A673 (cell line): Measurements from ENCODE around the gene HMCN2. TPM values are rescaled to one million over a fixed set of nuclear protein-coding genes. Genes with fewer than 3 reads are reported as not detected.

Experiments used
- BruUV-seq: library from RNA; stranded (reverse); fragments of 400-500 nt; replicated peaks from 2 replicates; lab custom pipeline; 2021; lab: Mats Ljungman, UMichigan
- CTCF ChIA-PET: fragments of 300-600 bp; sonication (Branson Sonifier 250); formaldehyde crosslinking; loops from one replicate; lab custom pipeline; 2022; ENCODE audit warnings: antibody characterized with exemption; lab: Charles Lee
- POLR2A ChIA-PET: fragments of 300-600 bp; sonication (Branson Sonifier 250); formaldehyde crosslinking; loops from one replicate; lab custom pipeline; 2022; ENCODE audit warnings: antibody characterized with exemption; ENCODE audit not compliant: low non-redundant PET; lab: Charles Lee
- DNase-seq: peaks from one replicate; pipeline ENCODE4 v3.0.0-alpha.2; 2015; ENCODE audit warnings: low spot score
- H3K27ac ChIP-seq: fragments of 200-600 bp; sonication (generic); 2 replicates; pipeline ENCODE4 v1.5.1; 2016; ENCODE audit warnings: mixed run types, low read depth, mild to moderate bottlenecking, mixed read lengths, antibody characterized with exemption, low read length; ENCODE audit not compliant: poor library complexity, severe bottlenecking
- H3K27me3 ChIP-seq: fragments of 200-600 bp; sonication (generic); replicated peaks from 2 replicates; pipeline ENCODE4 v1.6.1; 2017; ENCODE audit warnings: mixed run types, low read depth, mild to moderate bottlenecking, mixed read lengths, antibody characterized with exemption, low read length; ENCODE audit not compliant: insufficient read depth, poor library complexity
- H3K36me3 ChIP-seq: fragments of 200-600 bp; sonication (generic); 2 replicates; pipeline ENCODE4 v1.6.1; 2016; ENCODE audit warnings: mixed run types, mild to moderate bottlenecking, mixed read lengths, antibody characterized with exemption, low read length; ENCODE audit not compliant: insufficient read depth, poor library complexity, severe bottlenecking
- H3K4me1 ChIP-seq: fragments of 200-600 bp; sonication (generic); 2 replicates; pipeline ENCODE4 v1.6.1; 2017; ENCODE audit warnings: mixed run types, mild to moderate bottlenecking, mixed read lengths, antibody characterized with exemption, low read length; ENCODE audit not compliant: insufficient read depth, poor library complexity, severe bottlenecking
- H3K4me3 ChIP-seq: fragments of 200-600 bp; sonication (generic); 2 replicates; pipeline ENCODE4 v1.5.1; 2016; ENCODE audit warnings: low read depth, mixed run types, mild to moderate bottlenecking, mixed read lengths, low read length; ENCODE audit not compliant: poor library complexity, severe bottlenecking
- H3K9me3 ChIP-seq: fragments of 200-600 bp; sonication (generic); 2 replicates; pipeline ENCODE4 v1.6.1; 2016; ENCODE audit warnings: mixed run types, low read depth, mild to moderate bottlenecking, mixed read lengths, antibody characterized with exemption, low read length; ENCODE audit not compliant: poor library complexity, severe bottlenecking
- CTCF ChIP-seq: fragments of 300-800, 200-600 bp; sonication (generic); conservative IDR thresholded peaks from 2 replicates; pipeline ENCODE4 v1.5.1; 2017; ENCODE audit warnings: low read depth, mild to moderate bottlenecking, antibody characterized with exemption, low read length, moderate library complexity, mixed read lengths
- EZH2 ChIP-seq: fragments of 200-600 bp; sonication (generic); IDR thresholded peaks from 2 replicates; pipeline ENCODE4 v1.6.1; 2017; ENCODE audit warnings: borderline replicate concordance, low read depth, mild to moderate bottlenecking, mixed read lengths, antibody characterized with exemption, low read length; ENCODE audit not compliant: poor library complexity, severe bottlenecking
- intact Hi-C: fragments of 100-400 bp; cut with micrococcal nuclease; formaldehyde crosslinking; loops from one replicate; pipeline ENCODE4 v1.10.0; 2022; ENCODE audit not compliant: unreplicated experiment
- total RNA-seq: library from RNA; stranded (reverse); gene quantifications from 2 replicates; pipeline ENCODE4 v1.2.3, GENCODE V29; 2021

HMCN2 gene
- total RNA-seq, 1 experiment from 2014 or later = 0.28 TPM

- H3K4me3 ChIP-seq = no peak overlapping the region
- BruUV-seq = no TSS peak
- peak; percentile 27 for DNase-seq
- ChIA-PET CTCF (no interaction called here), POLR2A (no interaction called here)
- H3K27me3 ChIP-seq = peaks cover 46% of the 10 kb centered on the region
- H3K4me1 ChIP-seq = no peaks in the 10 kb centered on the region
- H3K36me3 ChIP-seq = no peaks in the 10 kb centered on the region
- intact Hi-C loops = no loop called here
- TF ChIP-seq EZH2 (no peak), CTCF (no peak)
- no peak overlapping the region for H3K27ac ChIP-seq
- no peaks in the 10 kb centered on the region for H3K9me3 ChIP-seq
These were observed 33.2 kb downstream of the HMCN2 start for GRCh38 chr9:130298662-130299279.

DNA sequence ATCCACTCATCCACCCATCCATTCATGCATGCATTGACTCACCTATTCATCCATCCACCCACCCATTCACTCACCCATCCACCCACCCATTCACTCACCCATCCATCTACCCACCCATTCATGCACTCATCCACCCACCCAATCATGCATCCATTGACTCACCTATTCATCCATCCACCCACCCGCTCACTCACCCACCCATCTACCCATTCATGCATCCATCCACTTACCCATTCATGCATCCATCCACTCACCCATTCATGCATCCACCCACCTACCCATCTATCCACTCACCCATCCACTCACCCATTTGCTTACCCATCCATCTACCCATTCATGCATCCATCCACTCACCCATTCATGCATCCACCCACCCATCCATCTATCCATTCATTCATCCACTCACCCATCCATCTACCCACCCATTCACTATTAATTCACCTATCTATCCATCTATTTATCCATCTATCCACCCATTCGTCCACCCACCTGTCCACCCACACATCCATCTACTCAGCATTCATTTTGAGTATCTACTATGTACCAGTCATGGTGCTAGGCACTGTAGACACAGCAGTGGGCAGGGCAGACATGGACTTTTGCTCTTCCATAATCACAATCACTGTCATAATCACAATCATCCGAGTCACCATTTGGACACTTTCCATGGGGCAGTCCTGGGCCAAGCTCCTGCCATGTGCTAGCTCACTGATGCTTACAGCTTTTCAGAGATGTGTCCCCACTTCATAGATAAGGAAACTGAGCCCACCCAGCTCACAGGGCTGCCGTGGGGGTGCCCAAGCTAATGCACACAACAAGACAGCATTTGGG, 34.4 kb downstream of the HMCN2 start:
- no TSS peak for BruUV-seq
- Histone ChIP-seq H3K9me3 (no peaks in the 10 kb centered on the region), H3K4me1 (no peaks in the 10 kb centered on the region), H3K36me3 (no peaks in the 10 kb centered on the region), H3K4me3 (no peak overlapping the region), H3K27ac (no peak overlapping the region), H3K27me3 (peaks cover 49% of the 10 kb centered on the region)
- CTCF ChIA-PET = no interaction called here
- POLR2A ChIA-PET = no interaction called here
- no peak for DNase-seq
- TF ChIP-seq CTCF = no peak
- TF ChIP-seq EZH2 = no peak
- intact Hi-C loops = no loop called here

- ChIA-PET CTCF (no interaction called here), POLR2A (no interaction called here)
- peaks cover 48% of the 10 kb centered on the region for H3K27me3 ChIP-seq
These were observed 35.2 kb downstream of the HMCN2 start for GRCh38 chr9:130300739-130301138.

More at GRCh38 chr9:130300739-130301138, 35.2 kb downstream of the HMCN2 start:
- Histone ChIP-seq H3K36me3 (no peaks in the 10 kb centered on the region), H3K9me3 (no peaks in the 10 kb centered on the region), H3K4me3 (no peak overlapping the region), H3K4me1 (no peaks in the 10 kb centered on the region), H3K27ac (no peak overlapping the region)
- intact Hi-C loops = no loop called here
- BruUV-seq = no TSS peak
- TF ChIP-seq EZH2 (no peak), CTCF (no peak)
- no peak for DNase-seq
